Mesendoderm (in vitro differentiated cells): ENCODE measurements around the gene APIP.
A peak's percentile ranks its signal among the peaks of the same experiment; 100 is the strongest.
"Not testable (repeated sequence)": the region's sequence is repeated elsewhere in the genome, so short reads cannot be mapped to it uniquely, and the experiment has no call there.

Experiments used
- DNase-seq: peaks from one replicate; pipeline ENCODE4 v3.0.0; 2013
- H2AK5ac ChIP-seq: 2 replicates; pipeline ENCODE4 v1.6.1; 2013; ENCODE audit warnings: low read length, inconsistent platforms
- H2BK120ac ChIP-seq: 2 replicates; pipeline ENCODE4 v1.6.1; 2013; ENCODE audit warnings: low read depth, mild to moderate bottlenecking, low read length, moderate library complexity, mixed read lengths
- H2BK15ac ChIP-seq: replicated peaks from 2 replicates; pipeline ENCODE4 v1.6.1; 2013; ENCODE audit warnings: low read depth, mild to moderate bottlenecking, moderate library complexity
- H2BK5ac ChIP-seq: 2 replicates; pipeline ENCODE4 v1.6.1; 2013; ENCODE audit warnings: low read length, inconsistent platforms
- H3K18ac ChIP-seq: 2 replicates; pipeline ENCODE4 v1.6.1; 2013; ENCODE audit warnings: mild to moderate bottlenecking, low read length, mixed read lengths
- H3K23ac ChIP-seq: one replicate; pipeline ENCODE4 v1.6.1; 2013; ENCODE audit warnings: low read length
- H3K27ac ChIP-seq: 2 replicates; pipeline ENCODE4 v1.5.1; 2013; ENCODE audit warnings: low read depth, mild to moderate bottlenecking, inconsistent platforms, low read length, moderate library complexity
- H3K27me3 ChIP-seq: 2 replicates; pipeline ENCODE4 v1.6.1; 2013; ENCODE audit warnings: low read length, control low read depth, mild to moderate bottlenecking, inconsistent platforms; ENCODE audit not compliant: insufficient read depth, poor library complexity
- H3K36me3 ChIP-seq: 2 replicates; pipeline ENCODE4 v1.6.1; 2013; ENCODE audit warnings: low read length, inconsistent platforms; ENCODE audit not compliant: control insufficient read depth, insufficient read depth
- H3K4ac ChIP-seq: one replicate; pipeline ENCODE4 v1.6.1; 2013; ENCODE audit warnings: low read depth, mild to moderate bottlenecking, low read length, moderate library complexity
- H3K4me1 ChIP-seq: 2 replicates; pipeline ENCODE4 v1.6.1; 2013; ENCODE audit warnings: low read depth, low read length, inconsistent platforms; ENCODE audit not compliant: control insufficient read depth
- H3K4me2 ChIP-seq: 2 replicates; pipeline ENCODE4 v1.6.1; 2013; ENCODE audit warnings: low read length
- H3K4me3 ChIP-seq: 2 replicates; pipeline ENCODE4 v1.5.1; 2013; ENCODE audit warnings: mild to moderate bottlenecking, low read length
- H3K56ac ChIP-seq: one replicate; pipeline ENCODE4 v1.6.1; 2013; ENCODE audit warnings: low read length
- H3K79me1 ChIP-seq: 2 replicates; pipeline ENCODE4 v1.6.1; 2013; ENCODE audit warnings: low read length, inconsistent platforms
- H3K79me2 ChIP-seq: 2 replicates; pipeline ENCODE4 v1.6.1; 2013; ENCODE audit warnings: mild to moderate bottlenecking, low read length; ENCODE audit not compliant: control insufficient read depth, insufficient read depth
- H3K9ac ChIP-seq: 2 replicates; pipeline ENCODE4 v1.6.1; 2013; ENCODE audit warnings: low read length, inconsistent platforms
- H4K5ac ChIP-seq: one replicate; pipeline ENCODE4 v1.6.1; 2013; ENCODE audit warnings: low read length
- H4K8ac ChIP-seq: one replicate; pipeline ENCODE4 v1.6.1; 2013; ENCODE audit warnings: low read depth, mild to moderate bottlenecking, control low read depth, low read length, moderate library complexity
- WGBS: extraction: QIAGEN DNeasy Blood & Tissue Kit; methylation state at CpG from one replicate; pipeline ENCODE4 v1.1.7; 2013; ENCODE audit warnings: low lambda C conversion rate, missing lambda C conversion rate; ENCODE audit not compliant: insufficient coverage; ENCODE audit errors: extremely low coverage; 5-methylcytosine and 5-hydroxymethylcytosine counted together

Gene APIP

DNA sequence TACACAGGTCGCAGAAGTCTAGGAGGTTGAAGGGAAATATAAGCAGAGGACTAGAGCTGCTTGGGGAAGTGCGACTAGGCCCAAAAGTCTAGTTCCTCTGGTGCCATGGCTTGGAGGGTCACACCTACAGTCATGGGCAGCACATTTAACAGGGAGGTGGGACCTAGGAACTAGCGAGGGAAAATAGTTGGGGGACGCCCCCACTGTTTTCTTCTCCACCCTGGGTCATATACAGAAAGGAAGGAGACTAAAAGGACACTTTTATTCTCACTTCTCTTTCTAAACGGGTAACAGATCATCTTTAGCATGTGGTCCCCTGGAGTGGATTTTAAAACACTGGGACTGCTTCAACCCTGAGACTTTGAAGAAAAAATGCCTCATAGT is 16.6 kb downstream of the APIP start:
- no peaks in the 10 kb centered on the region for H3K4me1 ChIP-seq
- H3K79me2 ChIP-seq: peaks cover 2% of the 10 kb centered on the region
- no peak overlapping the region for H2BK120ac ChIP-seq
- no peak overlapping the region for H2AK5ac ChIP-seq
- no peak overlapping the region for H4K8ac ChIP-seq
- no peak overlapping the region for H3K18ac ChIP-seq
- no peak overlapping the region for H3K4ac ChIP-seq
- no peak overlapping the region for H2BK15ac ChIP-seq
- H3K36me3 ChIP-seq: no peaks in the 10 kb centered on the region
- no peak overlapping the region for H2BK5ac ChIP-seq
- no peak overlapping the region for H3K23ac ChIP-seq
- whole genome bisulfite sequencing: no CpG with 5 or more reads among the region's 5 CpGs
- H3K27me3 ChIP-seq: no peaks in the 10 kb centered on the region
- DNase-seq: peak; percentile 37
- H3K4me3 ChIP-seq: no peak overlapping the region
- H3K56ac ChIP-seq: no peak overlapping the region
- H4K5ac ChIP-seq: no peak overlapping the region
- H3K27ac ChIP-seq: no peak overlapping the region
- no peak overlapping the region for H3K4me2 ChIP-seq
- H3K79me1 ChIP-seq: peaks cover 8% of the 10 kb centered on the region
- no peak overlapping the region for H3K9ac ChIP-seq

DNA sequence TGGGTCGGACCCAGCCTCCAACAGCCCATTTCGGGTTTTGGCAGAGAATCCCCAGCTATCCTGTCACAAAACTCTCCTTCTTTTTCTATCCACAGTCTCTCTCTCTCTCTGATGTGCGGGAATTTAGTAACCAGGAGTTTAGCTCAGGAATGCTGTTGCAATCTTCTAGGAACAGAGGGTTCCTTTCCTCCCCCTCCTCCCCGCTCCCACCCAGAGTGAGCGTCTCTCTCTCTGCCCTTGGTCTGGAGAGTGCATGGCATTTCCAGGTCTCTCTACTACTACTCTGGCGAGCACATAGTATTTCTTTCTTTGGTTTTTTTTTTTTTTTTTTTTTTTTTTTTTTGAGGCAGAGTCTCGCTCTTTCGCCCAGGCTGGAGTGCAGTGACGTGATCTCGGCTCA is 17.7 kb downstream of the APIP start:
- H2BK15ac ChIP-seq: no peak overlapping the region
- no peak overlapping the region for H2BK120ac ChIP-seq
- no peak overlapping the region for H3K27ac ChIP-seq
- no CpG with 5 or more reads among the region's 10 CpGs for WGBS
- no peak overlapping the region for H3K9ac ChIP-seq
- H2BK5ac ChIP-seq: no peak overlapping the region
- no peak overlapping the region for H4K8ac ChIP-seq
- DNase-seq: no peak
- no peak overlapping the region for H3K4me3 ChIP-seq
- no peak overlapping the region for H3K4me2 ChIP-seq
- no peaks in the 10 kb centered on the region for H3K36me3 ChIP-seq
- H3K18ac ChIP-seq: no peak overlapping the region
- H3K23ac ChIP-seq: no peak overlapping the region
- no peak overlapping the region for H2AK5ac ChIP-seq
- H3K79me1 ChIP-seq: peaks cover 8% of the 10 kb centered on the region
- H3K27me3 ChIP-seq: no peaks in the 10 kb centered on the region
- no peak overlapping the region for H4K5ac ChIP-seq
- H3K4ac ChIP-seq: no peak overlapping the region
- no peaks in the 10 kb centered on the region for H3K4me1 ChIP-seq
- H3K56ac ChIP-seq: no peak overlapping the region
- peaks cover 2% of the 10 kb centered on the region for H3K79me2 ChIP-seq

DNA sequence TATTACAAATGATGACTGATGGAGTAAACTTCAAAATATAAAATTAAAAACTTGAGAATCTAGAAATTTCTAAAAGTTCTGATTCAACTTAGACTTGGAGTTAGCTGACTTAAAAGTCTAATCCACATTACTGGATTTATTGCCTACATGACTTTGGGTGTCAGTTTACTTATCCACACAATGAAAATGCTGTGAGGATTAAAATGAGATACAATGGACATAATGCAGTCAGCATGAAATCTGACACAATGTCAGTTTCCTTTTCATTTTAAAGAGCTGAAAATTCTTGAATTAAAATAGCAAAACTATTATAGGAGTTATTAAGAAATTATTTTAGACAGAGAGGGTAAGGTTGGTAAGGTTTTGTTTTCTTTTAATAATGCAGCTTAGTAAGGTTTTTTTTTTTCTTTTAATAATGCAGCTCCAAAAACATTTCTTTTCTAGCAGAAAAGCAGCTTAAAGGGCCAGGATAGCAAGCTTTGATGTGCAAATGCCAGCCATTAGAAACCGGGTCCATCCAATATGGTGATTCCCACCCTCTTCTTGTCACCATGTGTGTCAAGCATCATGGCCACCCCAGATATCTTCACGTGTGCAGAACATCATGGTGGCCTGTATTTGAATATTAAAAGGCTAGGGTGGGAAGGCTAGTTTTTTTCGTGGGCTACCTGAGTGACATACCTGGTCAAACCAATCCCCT is 18.9 kb downstream of the APIP start:
- no peak overlapping the region for H3K27ac ChIP-seq
- H2BK5ac ChIP-seq: no peak overlapping the region
- no peak overlapping the region for H4K8ac ChIP-seq
- H3K4me3 ChIP-seq: no peak overlapping the region
- no peak overlapping the region for H3K9ac ChIP-seq
- H4K5ac ChIP-seq: no peak overlapping the region
- no peak overlapping the region for H2BK120ac ChIP-seq
- WGBS: no CpG with 5 or more reads among the region's 3 CpGs
- H3K27me3 ChIP-seq: no peaks in the 10 kb centered on the region
- H2BK15ac ChIP-seq: no peak overlapping the region
- H3K23ac ChIP-seq: no peak overlapping the region
- peaks cover 8% of the 10 kb centered on the region for H3K79me1 ChIP-seq
- H3K79me2 ChIP-seq: peaks cover 2% of the 10 kb centered on the region
- H3K36me3 ChIP-seq: no peaks in the 10 kb centered on the region
- H3K4me1 ChIP-seq: no peaks in the 10 kb centered on the region
- no peak for DNase-seq
- H3K4ac ChIP-seq: no peak overlapping the region
- no peak overlapping the region for H3K18ac ChIP-seq
- no peak overlapping the region for H3K56ac ChIP-seq
- no peak overlapping the region for H3K4me2 ChIP-seq
- no peak overlapping the region for H2AK5ac ChIP-seq

DNA sequence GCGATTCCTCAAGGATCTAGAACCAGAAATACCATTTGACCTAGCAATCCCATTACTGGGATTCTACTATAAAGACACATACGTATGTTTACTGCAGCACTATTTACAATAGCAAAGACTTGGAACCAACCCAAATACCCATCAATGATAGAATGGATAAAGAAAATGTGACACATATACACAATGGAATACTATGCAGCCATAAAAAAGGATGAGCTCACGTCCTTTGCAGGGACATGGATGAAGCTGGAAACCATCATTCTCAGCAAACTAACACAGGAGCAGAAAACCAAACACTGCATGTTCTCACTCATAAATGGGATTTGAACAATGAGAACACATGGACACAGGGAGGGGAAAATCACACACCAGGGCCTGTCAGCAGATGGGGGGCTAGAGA is 20.0 kb downstream of the APIP start:
- H3K56ac ChIP-seq, H3K79me1 ChIP-seq: not testable (repeated sequence)
- WGBS: no CpG with 5 or more reads among the region's 3 CpGs

DNA sequence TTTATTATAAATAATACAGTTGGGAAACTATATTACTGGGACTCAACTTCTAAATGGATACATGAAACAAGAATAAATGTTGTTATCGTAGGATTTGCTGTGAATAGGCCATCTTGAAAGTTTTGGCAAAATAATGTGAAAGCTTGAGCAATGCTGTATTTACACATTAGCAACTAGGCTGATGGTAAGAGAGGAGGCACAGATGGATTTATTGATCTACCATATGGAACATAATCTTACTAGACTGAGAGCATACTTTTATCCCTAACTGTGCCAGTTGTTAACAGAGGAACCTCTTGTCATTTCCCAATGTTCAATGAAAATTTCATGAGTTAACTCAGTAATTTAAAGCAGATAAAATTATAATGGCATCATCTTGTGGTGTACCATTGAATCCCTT is 22.8 kb downstream of the APIP start:
- Histone ChIP-seq H2BK15ac (no peak overlapping the region), H3K4me3 (no peak overlapping the region), H4K8ac (no peak overlapping the region), H3K23ac (no peak overlapping the region), H2AK5ac (no peak overlapping the region), H2BK120ac (no peak overlapping the region), H3K9ac (no peak overlapping the region), H3K27ac (no peak overlapping the region), H3K79me2 (peaks cover 2% of the 10 kb centered on the region), H3K27me3 (no peaks in the 10 kb centered on the region), H3K4ac (no peak overlapping the region), H3K79me1 (no peaks in the 10 kb centered on the region), H3K56ac (no peak overlapping the region), H3K36me3 (no peaks in the 10 kb centered on the region), H2BK5ac (no peak overlapping the region), H3K18ac (no peak overlapping the region), H4K5ac (no peak overlapping the region), H3K4me1 (no peaks in the 10 kb centered on the region), H3K4me2 (no peak overlapping the region)
- DNase-seq: no peak
- no CpG with 5 or more reads among the region's 1 CpG for WGBS

More for the DNA sequence above, 20.0 kb downstream of the APIP start:
- not testable (repeated sequence) for H3K4ac ChIP-seq, H3K23ac ChIP-seq, H3K4me2 ChIP-seq, H4K5ac ChIP-seq, H4K8ac ChIP-seq, H3K36me3 ChIP-seq, DNase-seq, H3K18ac ChIP-seq, H2BK120ac ChIP-seq, H3K79me2 ChIP-seq, H3K27me3 ChIP-seq, H2BK15ac ChIP-seq, H3K9ac ChIP-seq, H2AK5ac ChIP-seq, H3K27ac ChIP-seq, H3K4me3 ChIP-seq, H2BK5ac ChIP-seq, H3K4me1 ChIP-seq

DNA sequence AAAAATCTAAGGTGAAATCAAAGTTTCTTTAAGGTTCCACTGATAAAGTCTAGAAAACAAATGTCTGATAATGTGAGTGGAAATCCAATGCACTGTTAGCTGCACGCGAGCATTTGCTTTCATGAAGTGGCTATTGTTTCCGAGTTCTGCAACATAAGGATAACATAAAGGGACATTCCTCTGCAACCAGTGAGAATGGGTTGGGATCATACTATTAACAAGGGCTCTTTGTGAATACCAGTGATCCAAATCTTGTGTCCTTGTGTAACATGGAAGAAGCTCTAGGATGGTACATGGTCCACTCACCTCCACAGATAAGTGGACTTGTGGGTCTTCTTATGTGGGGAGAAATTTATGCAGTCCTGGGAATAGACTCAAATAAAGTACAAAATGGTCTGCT is 24.6 kb downstream of the APIP start:
- WGBS: no CpG with 5 or more reads among the region's 3 CpGs
- H2BK120ac ChIP-seq: no peak overlapping the region

More for the DNA sequence above, 24.6 kb downstream of the APIP start:
- H3K4me2 ChIP-seq: no peak overlapping the region
- H3K27ac ChIP-seq: no peak overlapping the region
- H3K9ac ChIP-seq: no peak overlapping the region
- H3K4me1 ChIP-seq: no peaks in the 10 kb centered on the region
- H3K4ac ChIP-seq: no peak overlapping the region
- no peaks in the 10 kb centered on the region for H3K27me3 ChIP-seq
- H2BK5ac ChIP-seq: no peak overlapping the region
- no peak overlapping the region for H3K23ac ChIP-seq
- H3K18ac ChIP-seq: no peak overlapping the region
- H3K79me2 ChIP-seq: peaks cover under 1% of the 10 kb centered on the region
- no peak overlapping the region for H4K5ac ChIP-seq
- peaks cover 1% of the 10 kb centered on the region for H3K36me3 ChIP-seq
- no peak for DNase-seq
- no peak overlapping the region for H2AK5ac ChIP-seq
- no peak overlapping the region for H3K56ac ChIP-seq
- H4K8ac ChIP-seq: no peak overlapping the region
- no peak overlapping the region for H2BK15ac ChIP-seq
- H3K4me3 ChIP-seq: no peak overlapping the region
- no peaks in the 10 kb centered on the region for H3K79me1 ChIP-seq
